ENCODE data around the gene SBF2.

- TF ChIP-seq CTCF (IDR thresholded peaks at IDR 0.05) (no peak), POLR2A (IDR thresholded peaks at IDR 0.05) (no peak)
Observed at GRCh38 chr11:10004526-10005113, 289.4 kb downstream of the SBF2 start.
